ENCODE data around the gene CD160.

- TF ChIP-seq CTCF (IDR thresholded peaks at IDR 0.05) (no peak), POLR2A (IDR thresholded peaks at IDR 0.05) (no peak), EP300 (IDR thresholded peaks at IDR 0.05; ENCODE audit: low read depth) (no peak)
These were observed 13.1 kb upstream of the CD160 start for GRCh38 chr1:145706086-145706664.

Measured in transverse colon (tissue), 3 donors.